ENCODE measurements around the gene AK8.

The AK8 gene

GRCh38 chr9:132837501-132838286, 40.4 kb downstream of the AK8 start:
- Histone ChIP-seq H3K79me2 (ENCODE audit: insufficient read depth, low read length) (no peaks in the 10 kb centered on the region), H3K4me1 (ENCODE audit: insufficient read depth, low read length, severe bottlenecking) (no peaks in the 10 kb centered on the region), H3K36me3 (ENCODE audit: insufficient read depth, low read length) (no peaks in the 10 kb centered on the region), H3K27ac (ENCODE audit: low read depth, low read length, poor library complexity, severe bottlenecking) (no peak overlapping the region), H3K9ac (ENCODE audit: low read length) (no peak overlapping the region), H3K4me3 (ENCODE audit: low read depth, low read length, poor library complexity, severe bottlenecking) (no peak overlapping the region), H3F3A (ENCODE audit: insufficient read depth, low read length) (no peaks in the 10 kb centered on the region), H3K27me3 (ENCODE audit: insufficient read depth, low read length) (peaks cover 10% of the 10 kb centered on the region), H3K9me3 (ENCODE audit: low read length) (no peaks in the 10 kb centered on the region), H3K4me2 (ENCODE audit: low read length) (no peak overlapping the region), H2AFZ (ENCODE audit: low read length) (no peak overlapping the region), H3K9me2 (ENCODE audit: low read depth, low read length) (no peaks in the 10 kb centered on the region), H4K20me1 (ENCODE audit: insufficient read depth, low read length) (no peaks in the 10 kb centered on the region)
- TF ChIP-seq EZH2 (IDR thresholded peaks at IDR 0.05; ENCODE audit: borderline replicate concordance, low read length) (no peak), CTCF (IDR thresholded peaks at IDR 0.05; ENCODE audit: low read length) (no peak)

- Histone ChIP-seq H3K4me3 (ENCODE audit: low read depth, low read length, poor library complexity, severe bottlenecking) (no peak overlapping the region), H3K4me2 (ENCODE audit: low read length) (no peak overlapping the region), H2AFZ (ENCODE audit: low read length) (no peak overlapping the region), H3F3A (ENCODE audit: insufficient read depth, low read length) (no peaks in the 10 kb centered on the region), H3K9ac (ENCODE audit: low read length) (no peak overlapping the region), H4K20me1 (ENCODE audit: insufficient read depth, low read length) (no peaks in the 10 kb centered on the region), H3K36me3 (ENCODE audit: insufficient read depth, low read length) (no peaks in the 10 kb centered on the region), H3K27ac (ENCODE audit: low read depth, low read length, poor library complexity, severe bottlenecking) (no peak overlapping the region), H3K9me2 (ENCODE audit: low read depth, low read length) (no peaks in the 10 kb centered on the region), H3K4me1 (ENCODE audit: insufficient read depth, low read length, severe bottlenecking) (no peaks in the 10 kb centered on the region), H3K9me3 (ENCODE audit: low read length) (no peaks in the 10 kb centered on the region), H3K79me2 (ENCODE audit: insufficient read depth, low read length) (no peaks in the 10 kb centered on the region), H3K27me3 (ENCODE audit: insufficient read depth, low read length) (peaks cover 5% of the 10 kb centered on the region; the same call in 1 of the 2 replicates)
- TF ChIP-seq CTCF (IDR thresholded peaks at IDR 0.05; ENCODE audit: low read length) (no peak), EZH2 (IDR thresholded peaks at IDR 0.05; ENCODE audit: borderline replicate concordance, low read length) (no peak)
Measured at GRCh38 chr9:132834343-132834742, 43.7 kb downstream of the AK8 start.

- Histone ChIP-seq H2AFZ (ENCODE audit: low read length) (no peak overlapping the region), H3K4me2 (ENCODE audit: low read length) (no peak overlapping the region), H3K9ac (ENCODE audit: low read length) (no peak overlapping the region), H4K20me1 (ENCODE audit: insufficient read depth, low read length) (no peaks in the 10 kb centered on the region), H3K27ac (ENCODE audit: low read depth, low read length, poor library complexity, severe bottlenecking) (no peak overlapping the region), H3K79me2 (ENCODE audit: insufficient read depth, low read length) (no peaks in the 10 kb centered on the region), H3K4me1 (ENCODE audit: insufficient read depth, low read length, severe bottlenecking) (no peaks in the 10 kb centered on the region), H3K9me3 (ENCODE audit: low read length) (no peaks in the 10 kb centered on the region), H3K9me2 (ENCODE audit: low read depth, low read length) (no peaks in the 10 kb centered on the region), H3F3A (ENCODE audit: insufficient read depth, low read length) (no peaks in the 10 kb centered on the region), H3K36me3 (ENCODE audit: insufficient read depth, low read length) (no peaks in the 10 kb centered on the region), H3K4me3 (ENCODE audit: low read depth, low read length, poor library complexity, severe bottlenecking) (no peak overlapping the region), H3K27me3 (ENCODE audit: insufficient read depth, low read length) (peaks cover 5% of the 10 kb centered on the region; the same call in 1 of the 2 replicates)
- TF ChIP-seq EZH2 (IDR thresholded peaks at IDR 0.05; ENCODE audit: borderline replicate concordance, low read length), result no peak
- no peak for TF ChIP-seq CTCF (IDR thresholded peaks at IDR 0.05; ENCODE audit: low read length)
Measured at GRCh38 chr9:132833550-132834121, 44.4 kb downstream of the AK8 start.

All from OCI-LY1 (cell line).